GM06990 (cell line): Measurements from ENCODE around the gene WAPL.

ENCODE experiments used
- DNase-seq: peaks from one replicate; pipeline ENCODE4 v3.0.0-alpha.2; 2011; ENCODE audit not compliant: insufficient read length; ENCODE audit errors: extremely low read depth
- H3K27me3 ChIP-seq: replicated peaks from 2 replicates; pipeline ENCODE4 v1.6.0; 2011; ENCODE audit warnings: low read length; ENCODE audit not compliant: control insufficient read depth, insufficient read depth
- H3K36me3 ChIP-seq: 2 replicates; pipeline ENCODE4 v1.5.1; 2011; ENCODE audit warnings: low read length; ENCODE audit not compliant: control insufficient read depth, insufficient read depth
- H3K4me3 ChIP-seq: replicated peaks from 2 replicates; pipeline ENCODE4 v1.5.1; 2011; ENCODE audit warnings: low read depth, mild to moderate bottlenecking, control low read depth, low read length
- TF ChIP-seq, protein P1 (sequence below): IDR thresholded peaks from 2 replicates; pipeline ENCODE4 v1.5.1; 2011; ENCODE audit warnings: low read length, control low read depth, mild to moderate bottlenecking, inconsistent platforms; ENCODE audit not compliant: insufficient read depth, poor library complexity, severe bottlenecking

Gene WAPL

GRCh38 chr10:86489960-86490612 is 31.5 kb downstream of the WAPL start:
- H3K36me3 ChIP-seq = peaks cover 7% of the 10 kb centered on the region
- H3K27me3 ChIP-seq = no peaks in the 10 kb centered on the region
- no peak overlapping the region for H3K4me3 ChIP-seq
- no peak for DNase-seq
- TF ChIP-seq, protein P1, sequence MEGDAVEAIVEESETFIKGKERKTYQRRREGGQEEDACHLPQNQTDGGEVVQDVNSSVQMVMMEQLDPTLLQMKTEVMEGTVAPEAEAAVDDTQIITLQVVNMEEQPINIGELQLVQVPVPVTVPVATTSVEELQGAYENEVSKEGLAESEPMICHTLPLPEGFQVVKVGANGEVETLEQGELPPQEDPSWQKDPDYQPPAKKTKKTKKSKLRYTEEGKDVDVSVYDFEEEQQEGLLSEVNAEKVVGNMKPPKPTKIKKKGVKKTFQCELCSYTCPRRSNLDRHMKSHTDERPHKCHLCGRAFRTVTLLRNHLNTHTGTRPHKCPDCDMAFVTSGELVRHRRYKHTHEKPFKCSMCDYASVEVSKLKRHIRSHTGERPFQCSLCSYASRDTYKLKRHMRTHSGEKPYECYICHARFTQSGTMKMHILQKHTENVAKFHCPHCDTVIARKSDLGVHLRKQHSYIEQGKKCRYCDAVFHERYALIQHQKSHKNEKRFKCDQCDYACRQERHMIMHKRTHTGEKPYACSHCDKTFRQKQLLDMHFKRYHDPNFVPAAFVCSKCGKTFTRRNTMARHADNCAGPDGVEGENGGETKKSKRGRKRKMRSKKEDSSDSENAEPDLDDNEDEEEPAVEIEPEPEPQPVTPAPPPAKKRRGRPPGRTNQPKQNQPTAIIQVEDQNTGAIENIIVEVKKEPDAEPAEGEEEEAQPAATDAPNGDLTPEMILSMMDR = no peak

- Histone ChIP-seq H3K4me3 (no peak overlapping the region), H3K36me3 (peaks cover 7% of the 10 kb centered on the region), H3K27me3 (no peaks in the 10 kb centered on the region)
- TF ChIP-seq, protein P1 = no peak
- no peak for DNase-seq
These were observed 32.4 kb downstream of the WAPL start for GRCh38 chr10:86489071-86489810.

- Histone ChIP-seq H3K36me3 (peaks cover 7% of the 10 kb centered on the region), H3K27me3 (no peaks in the 10 kb centered on the region), H3K4me3 (no peak overlapping the region)
- DNase-seq = no peak
- TF ChIP-seq, protein P1 = no peak
These were observed 34.7 kb downstream of the WAPL start for GRCh38 chr10:86486856-86487255.

DNA sequence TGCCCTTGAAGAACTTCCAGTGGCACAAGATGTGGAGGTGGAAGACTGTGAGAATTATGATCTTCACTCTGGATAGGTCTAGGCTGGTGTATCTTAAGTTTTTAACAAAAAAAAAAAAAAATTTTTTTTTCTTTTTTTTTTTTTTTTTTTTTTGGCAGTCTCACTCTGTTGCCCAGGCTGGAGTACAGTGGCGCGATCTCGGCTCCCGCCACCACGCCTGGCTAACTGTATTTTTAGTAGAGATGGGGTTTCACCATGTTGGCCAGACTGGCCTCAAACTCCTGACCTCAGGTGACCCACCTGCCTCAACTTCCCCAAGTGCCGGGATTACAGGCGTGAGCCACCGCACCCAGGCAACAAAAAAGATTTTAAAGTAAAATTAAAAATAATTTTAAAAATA is 37.9 kb downstream of the WAPL start:
- H3K36me3 ChIP-seq = peaks cover 4% of the 10 kb centered on the region
- TF ChIP-seq, protein P1 = no peak

DNA sequence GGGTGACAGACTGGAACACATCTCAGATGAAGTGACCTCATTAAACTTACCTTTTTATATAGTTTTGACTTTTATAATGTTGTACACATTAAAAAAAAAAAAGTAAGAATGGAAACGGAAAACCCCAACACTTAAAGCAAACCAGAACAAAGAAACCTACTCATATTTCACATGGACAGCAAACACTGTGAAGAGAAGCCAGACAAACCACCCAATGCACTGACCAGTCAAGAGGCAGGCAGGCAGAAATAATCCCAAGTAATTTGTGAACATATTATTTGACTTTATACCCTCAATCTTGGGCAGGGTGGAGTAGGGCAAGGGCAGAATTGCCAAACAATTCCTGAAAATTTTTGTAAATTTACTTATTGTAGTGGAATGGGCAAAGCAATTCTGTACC is 39.8 kb downstream of the WAPL start:
- no peak overlapping the region for H3K4me3 ChIP-seq
- H3K27me3 ChIP-seq = no peaks in the 10 kb centered on the region
- TF ChIP-seq, protein P1 = no peak
- H3K36me3 ChIP-seq = peaks cover 3% of the 10 kb centered on the region
- DNase-seq = no peak

More for the DNA sequence above, 37.9 kb downstream of the WAPL start:
- no peak for DNase-seq
- H3K4me3 ChIP-seq = no peak overlapping the region
- no peaks in the 10 kb centered on the region for H3K27me3 ChIP-seq
